H1 (cell line): Measurements from ENCODE around the gene NPBWR2. TPM values are rescaled to one million over a fixed set of nuclear protein-coding genes. Genes with fewer than 3 reads are reported as not detected.

Experiments used
- CHD2 ChIP-seq: IDR thresholded peaks from 2 replicates; pipeline ENCODE4 v1.6.1; 2012; ENCODE audit warnings: low read length, improper control_type of control experiment
- CTCF ChIP-seq, 3 experiments: IDR thresholded peaks; 1 replicate in 2 of 3; 2 replicates in 1 of 3; pipeline versions ENCODE4 v1.5.1 to v1.6.1; 2011; ENCODE audit warnings: low read length in 3 of 3, mild to moderate bottlenecking in 3 of 3, inconsistent platforms in 2 of 3, low read depth in 1 of 3, moderate library complexity in 1 of 3; ENCODE audit not compliant: insufficient read depth in 1 of 3; ENCODE audit errors: control extremely low read depth in 1 of 3
- JUN ChIP-seq: IDR thresholded peaks from 2 replicates; pipeline ENCODE4 v1.6.1; 2011; ENCODE audit warnings: low read depth, mild to moderate bottlenecking, improper control_type of control experiment, low read length
- MAX ChIP-seq: IDR thresholded peaks from 2 replicates; pipeline ENCODE4 v1.6.1; 2012; ENCODE audit warnings: inconsistent platforms
- ZNF274 ChIP-seq: IDR thresholded peaks from 2 replicates; pipeline ENCODE4 v1.7.0; 2012; ENCODE audit warnings: low read length, borderline replicate concordance; ENCODE audit errors: extremely low read depth
- polyA plus RNA-seq, 7 experiments: library from polyadenylated mRNA; depleted of rRNA in 3 of 7; stranded (reverse) in 5 of 7; unstranded in 2 of 7; fragments of >200 nt in 5 of 7; fragments of 200-250 nt in 2 of 7; gene quantifications; 1 replicate in 5 of 7; 2 replicates in 1 of 7; 4 replicates in 1 of 7; pipeline versions ENCODE4 v1.2.1 to v1.2.3, GENCODE V29; 2011 to 2013; ENCODE audit warnings: missing spikeins in 2 of 7, mixed read lengths in 2 of 7
- total RNA-seq: library from RNA; stranded (reverse); fragmentation: NEBNext Ultra II Directional; extraction: Animal tissue kit (Norgen Biotek cat#: 25700); gene quantifications from 2 replicates; pipeline ENCODE4 v1.2.1, GENCODE V29; 2021

The NPBWR2 gene
- total and polyA plus RNA-seq, 2 of the 8 experiments (the other 6 are each of a cell fraction or from before 2014, with no cell fraction given): not detected

GRCh38 chr20:64058536-64058935, 48.8 kb downstream of the NPBWR2 start (continued):
- TF ChIP-seq CHD2 (no peak), JUN (no peak), CTCF (IDR thresholded peaks at IDR 0.05; ENCODE audit: control extremely low read depth in 1 of 3, insufficient read depth in 1 of 3, low read depth in 1 of 3, low read length in 3 of 3) (no peak), ZNF274 (no peak), MAX (no peak)
- TF ChIP-seq, all 59 proteins: peak for 0
